ENCODE results near the gene POU5F1.

The POU5F1 gene

DNA sequence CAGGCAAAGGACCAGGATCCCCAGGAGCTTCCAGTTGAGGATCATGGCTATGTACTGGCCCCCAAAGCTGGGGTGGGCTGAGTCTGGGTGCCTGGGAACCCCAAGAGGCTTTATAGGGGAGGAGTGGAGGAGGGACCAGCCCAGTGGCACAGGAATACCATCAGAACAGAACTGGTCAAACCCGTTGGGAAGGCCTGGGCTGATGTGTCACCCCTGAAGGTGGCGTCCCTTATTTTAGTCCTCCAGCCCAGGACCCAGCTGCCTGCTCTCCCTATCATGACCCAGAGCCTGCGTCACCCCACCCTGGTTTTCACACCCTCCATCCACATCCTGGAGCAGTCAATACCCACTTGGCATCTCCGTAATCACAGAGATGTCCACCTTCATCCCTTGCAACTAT lies 31.5 kb downstream of the POU5F1 start, which contains the start of gene PSORS1C2:
Gene PSORS1C2 (minus strand): TSS at position 85 of the 400 bp plus-strand sequence. CDS start 40 bp downstream, at position 45.
- no peak for DNase-seq

- DNase-seq = no peak
Measured at GRCh38 chr6:31135710-31136109, 34.8 kb downstream of the POU5F1 start.

DNA sequence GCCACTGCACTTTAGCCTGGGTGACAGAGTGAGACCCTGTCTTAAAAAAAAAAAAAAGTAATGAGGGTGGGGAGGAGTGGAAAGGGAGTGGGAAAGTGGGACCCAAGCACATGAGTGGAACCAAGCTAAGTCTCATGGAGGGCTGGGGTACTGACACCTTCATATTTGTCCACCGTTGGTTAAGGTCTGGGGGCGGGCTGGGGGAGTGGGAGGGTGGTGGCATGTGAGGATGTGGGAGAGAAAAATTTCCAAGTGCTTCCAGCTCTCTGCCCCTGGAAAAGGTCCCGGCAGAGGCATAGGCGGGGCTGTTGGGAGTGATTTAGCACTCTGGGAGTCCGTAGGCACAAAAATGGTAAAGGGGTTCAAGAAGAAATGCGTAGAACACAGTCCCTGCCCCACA lies 37.7 kb downstream of the POU5F1 start:
- no peak for DNase-seq

DNA sequence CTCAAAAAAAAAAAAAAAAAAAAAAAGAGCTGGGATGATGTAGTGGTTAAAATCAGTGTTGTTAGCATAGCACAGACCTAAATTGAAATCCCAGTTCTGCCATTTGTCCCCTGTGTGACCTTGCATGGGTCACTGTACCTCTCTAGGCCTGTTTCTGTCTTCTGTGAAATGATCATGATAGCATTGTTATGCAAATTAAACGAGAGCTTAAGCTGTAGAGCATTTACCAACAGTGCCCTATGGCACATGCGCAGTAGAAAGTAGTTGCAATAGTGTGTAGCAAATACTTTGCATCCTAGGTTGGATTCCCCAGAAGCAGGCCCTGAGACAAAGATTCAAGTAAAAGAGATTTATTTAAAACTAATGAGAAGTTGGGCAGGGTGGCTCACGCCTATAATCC lies 38.9 kb downstream of the POU5F1 start:
- no peak for DNase-seq

DNA sequence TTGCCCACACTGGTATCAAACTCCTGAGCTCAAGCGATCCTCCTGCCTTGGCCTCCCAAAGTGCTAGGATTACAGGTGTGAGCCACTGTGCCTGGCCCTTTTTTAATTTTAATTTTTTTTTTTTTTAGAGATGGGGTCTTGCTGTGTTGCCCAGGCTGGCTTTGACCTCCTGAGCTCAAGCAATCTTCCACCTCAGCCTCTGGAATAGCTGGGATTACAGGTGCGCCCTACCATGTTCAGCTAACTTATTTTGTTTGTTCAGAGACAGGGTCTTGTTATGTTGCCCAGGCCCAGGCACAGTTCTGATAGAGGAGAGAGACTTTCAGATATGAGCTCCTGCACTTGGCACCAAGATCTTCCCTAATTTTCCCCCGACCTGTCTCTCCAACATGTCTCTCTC lies 39.7 kb downstream of the POU5F1 start:
- DNase-seq = no peak

GRCh38 chr6:31129130-31129529 lies 41.4 kb downstream of the POU5F1 start:
- no peak for DNase-seq

GRCh38 chr6:31128093-31128676 lies 42.3 kb downstream of the POU5F1 start:
- peak; percentile 86 for DNase-seq

- no peak for DNase-seq
Measured at GRCh38 chr6:31126396-31127175, 43.9 kb downstream of the POU5F1 start.

DNA sequence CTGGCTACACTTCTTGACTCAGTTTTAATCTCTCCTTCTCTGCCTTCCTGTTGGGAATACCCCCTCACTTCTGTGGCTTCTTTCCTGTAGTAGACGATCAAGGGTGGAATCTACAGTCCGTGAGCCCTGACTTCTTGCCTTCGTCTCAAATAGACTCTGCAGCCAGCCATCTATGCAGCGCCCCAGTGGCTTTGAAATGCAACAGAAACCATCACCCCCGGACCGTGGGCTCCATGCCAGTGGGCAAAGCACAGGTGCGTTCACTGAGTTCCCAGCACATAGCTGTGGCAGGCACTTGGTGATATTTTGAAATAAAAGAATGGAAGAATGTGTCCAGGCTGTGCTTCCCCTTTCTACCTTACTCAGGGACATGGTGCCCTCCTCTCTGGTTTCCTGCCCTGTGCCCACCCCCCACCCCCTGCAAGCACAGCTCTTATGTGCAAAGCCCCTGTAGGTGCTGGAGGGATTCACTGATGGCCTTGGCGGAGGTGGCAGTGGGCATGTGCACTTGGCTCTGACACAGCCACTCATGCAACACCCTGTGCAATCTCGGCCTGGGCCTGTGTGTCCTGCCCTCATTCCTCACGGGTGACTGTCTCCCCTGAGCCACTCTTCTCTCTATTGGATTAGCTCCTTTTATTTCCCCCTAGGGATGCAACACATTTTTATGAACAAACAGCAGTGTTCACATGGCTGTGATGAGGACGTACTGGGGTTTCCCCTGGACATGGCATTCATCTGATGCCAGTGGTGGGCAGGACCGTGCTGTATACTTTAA lies 44.7 kb downstream of the POU5F1 start:
- DNase-seq = no peak

GRCh38 chr6:31125162-31125561 lies 45.3 kb downstream of the POU5F1 start:
- no peak for DNase-seq

- no peak for DNase-seq
Measured at GRCh38 chr6:31122791-31123706, 47.4 kb downstream of the POU5F1 start.

GRCh38 chr6:31121131-31121790 lies 49.2 kb downstream of the POU5F1 start:
- DNase-seq = no peak

GRCh38 chr6:31120151-31120915 lies 50.1 kb downstream of the POU5F1 start, which contains the start of gene CDSN:
Gene CDSN (minus strand): TSS chr6:31120446. CDS start chr6:31120419, 27 bp downstream.
- no peak for DNase-seq

- no peak for DNase-seq
Measured at GRCh38 chr6:31118178-31118577, 52.3 kb downstream of the POU5F1 start.

- no peak for DNase-seq
Measured at GRCh38 chr6:31116661-31117385, 53.7 kb downstream of the POU5F1 start.

GRCh38 chr6:31115941-31116560 lies 54.4 kb downstream of the POU5F1 start:
- no peak for DNase-seq

GRCh38 chr6:31114970-31115849 lies 55.3 kb downstream of the POU5F1 start:
- no peak for DNase-seq

- DNase-seq = no peak
Measured at GRCh38 chr6:31114541-31114878, 56.0 kb downstream of the POU5F1 start, which contains the start of gene PSORS1C1. Gene PSORS1C1 (plus strand): TSS chr6:31114800. CDS start chr6:31129633, 14,833 bp downstream.

Data from CD4-positive, alpha-beta T cell treated with Interleukin-17A for 4 hours (primary cell).